ENCODE data around the gene KIF1A. TPM values are rescaled to one million over a fixed set of nuclear protein-coding genes. Genes with fewer than 3 reads are reported as not detected.
A peak's percentile ranks its signal among the peaks of the same experiment; 100 is the strongest.

KIF1A gene, protein sequence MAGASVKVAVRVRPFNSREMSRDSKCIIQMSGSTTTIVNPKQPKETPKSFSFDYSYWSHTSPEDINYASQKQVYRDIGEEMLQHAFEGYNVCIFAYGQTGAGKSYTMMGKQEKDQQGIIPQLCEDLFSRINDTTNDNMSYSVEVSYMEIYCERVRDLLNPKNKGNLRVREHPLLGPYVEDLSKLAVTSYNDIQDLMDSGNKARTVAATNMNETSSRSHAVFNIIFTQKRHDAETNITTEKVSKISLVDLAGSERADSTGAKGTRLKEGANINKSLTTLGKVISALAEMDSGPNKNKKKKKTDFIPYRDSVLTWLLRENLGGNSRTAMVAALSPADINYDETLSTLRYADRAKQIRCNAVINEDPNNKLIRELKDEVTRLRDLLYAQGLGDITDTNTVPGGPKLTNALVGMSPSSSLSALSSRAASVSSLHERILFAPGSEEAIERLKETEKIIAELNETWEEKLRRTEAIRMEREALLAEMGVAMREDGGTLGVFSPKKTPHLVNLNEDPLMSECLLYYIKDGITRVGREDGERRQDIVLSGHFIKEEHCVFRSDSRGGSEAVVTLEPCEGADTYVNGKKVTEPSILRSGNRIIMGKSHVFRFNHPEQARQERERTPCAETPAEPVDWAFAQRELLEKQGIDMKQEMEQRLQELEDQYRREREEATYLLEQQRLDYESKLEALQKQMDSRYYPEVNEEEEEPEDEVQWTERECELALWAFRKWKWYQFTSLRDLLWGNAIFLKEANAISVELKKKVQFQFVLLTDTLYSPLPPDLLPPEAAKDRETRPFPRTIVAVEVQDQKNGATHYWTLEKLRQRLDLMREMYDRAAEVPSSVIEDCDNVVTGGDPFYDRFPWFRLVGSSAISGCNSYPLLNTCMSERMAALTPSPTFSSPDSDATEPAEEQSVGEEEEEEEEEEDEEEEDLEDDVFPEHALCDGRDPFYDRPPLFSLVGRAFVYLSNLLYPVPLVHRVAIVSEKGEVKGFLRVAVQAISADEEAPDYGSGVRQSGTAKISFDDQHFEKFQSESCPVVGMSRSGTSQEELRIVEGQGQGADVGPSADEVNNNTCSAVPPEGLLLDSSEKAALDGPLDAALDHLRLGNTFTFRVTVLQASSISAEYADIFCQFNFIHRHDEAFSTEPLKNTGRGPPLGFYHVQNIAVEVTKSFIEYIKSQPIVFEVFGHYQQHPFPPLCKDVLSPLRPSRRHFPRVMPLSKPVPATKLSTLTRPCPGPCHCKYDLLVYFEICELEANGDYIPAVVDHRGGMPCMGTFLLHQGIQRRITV (N-terminal part only)
- not detected in 2 replicates for total RNA-seq

- no peak within 1 kb of the TSS for H3K4me3 ChIP-seq (ENCODE audit: low read depth, low read length)
- no peak for DNase-seq (ENCODE audit: low read depth)
- TF ChIP-seq, protein P1, sequence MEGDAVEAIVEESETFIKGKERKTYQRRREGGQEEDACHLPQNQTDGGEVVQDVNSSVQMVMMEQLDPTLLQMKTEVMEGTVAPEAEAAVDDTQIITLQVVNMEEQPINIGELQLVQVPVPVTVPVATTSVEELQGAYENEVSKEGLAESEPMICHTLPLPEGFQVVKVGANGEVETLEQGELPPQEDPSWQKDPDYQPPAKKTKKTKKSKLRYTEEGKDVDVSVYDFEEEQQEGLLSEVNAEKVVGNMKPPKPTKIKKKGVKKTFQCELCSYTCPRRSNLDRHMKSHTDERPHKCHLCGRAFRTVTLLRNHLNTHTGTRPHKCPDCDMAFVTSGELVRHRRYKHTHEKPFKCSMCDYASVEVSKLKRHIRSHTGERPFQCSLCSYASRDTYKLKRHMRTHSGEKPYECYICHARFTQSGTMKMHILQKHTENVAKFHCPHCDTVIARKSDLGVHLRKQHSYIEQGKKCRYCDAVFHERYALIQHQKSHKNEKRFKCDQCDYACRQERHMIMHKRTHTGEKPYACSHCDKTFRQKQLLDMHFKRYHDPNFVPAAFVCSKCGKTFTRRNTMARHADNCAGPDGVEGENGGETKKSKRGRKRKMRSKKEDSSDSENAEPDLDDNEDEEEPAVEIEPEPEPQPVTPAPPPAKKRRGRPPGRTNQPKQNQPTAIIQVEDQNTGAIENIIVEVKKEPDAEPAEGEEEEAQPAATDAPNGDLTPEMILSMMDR (IDR thresholded peaks at IDR 0.05; ENCODE audit: insufficient read depth, low read depth, low read length) = no peak
Measured at GRCh38 chr2:240819858-240820606, at the start of gene KIF1A. Gene KIF1A, minus strand, starts transcription at chr2:240820219. Its CDS starts 22,467 bp downstream, at chr2:240797752.

GRCh38 chr2:240869109-240869955 lies 49.3 kb upstream of the KIF1A start:
- no peak overlapping the region for H3K4me3 ChIP-seq (ENCODE audit: low read depth, low read length)
- DNase-seq (ENCODE audit: low read depth) = no peak
- TF ChIP-seq, protein P1 (IDR thresholded peaks at IDR 0.05; ENCODE audit: insufficient read depth, low read depth, low read length) = no peak

DNA sequence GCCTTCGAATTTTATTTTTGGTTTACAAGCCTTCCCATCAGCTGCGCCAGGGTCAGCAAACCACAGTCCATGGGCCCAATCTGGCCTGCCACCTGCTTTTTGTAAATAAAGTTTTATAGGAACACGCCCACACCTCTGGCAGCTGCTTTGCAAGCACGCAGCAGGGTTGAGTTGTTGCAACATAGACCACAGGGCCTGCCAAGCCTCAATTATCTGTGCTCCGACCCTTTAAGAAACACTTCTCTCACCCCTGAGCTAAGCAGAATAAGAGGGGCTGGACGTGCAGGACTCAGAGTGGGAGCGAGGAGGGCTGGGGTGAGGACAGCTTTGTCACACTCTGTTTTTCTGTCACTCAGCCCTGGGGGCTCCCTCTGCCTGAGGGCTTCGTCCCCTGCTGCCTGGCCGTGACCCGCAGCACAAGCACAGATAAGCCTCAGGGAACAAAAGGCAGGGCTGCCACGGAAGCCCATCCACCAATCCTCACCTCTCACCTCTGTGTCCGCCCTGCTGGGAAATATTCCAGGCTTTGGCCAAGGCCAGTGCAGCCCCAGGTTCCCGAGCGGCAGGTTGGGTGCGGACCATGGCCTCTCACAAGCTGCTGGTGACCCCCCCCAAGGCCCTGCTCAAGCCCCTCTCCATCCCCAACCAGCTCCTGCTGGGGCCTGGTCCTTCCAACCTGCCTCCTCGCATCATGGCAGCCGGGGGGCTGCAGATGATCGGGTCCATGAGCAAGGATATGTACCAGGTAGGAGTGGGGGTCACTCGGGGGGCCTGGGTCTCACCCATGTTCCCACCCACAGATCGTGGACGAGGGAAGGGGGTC lies 48.5 kb upstream of the KIF1A start, which contains the start of gene AGXT:
Gene AGXT, plus strand, starts transcription at position 539 of the 823 bp plus-strand sequence. Its CDS starts 42 bp downstream, at position 581.
- TF ChIP-seq, protein P1 (IDR thresholded peaks at IDR 0.05; ENCODE audit: insufficient read depth, low read depth, low read length) = no peak
- DNase-seq (ENCODE audit: low read depth) = peak; percentile 51
- no peak within 1 kb of the TSS for H3K4me3 ChIP-seq (ENCODE audit: low read depth, low read length)

- no peak for DNase-seq (ENCODE audit: low read depth)
- TF ChIP-seq, protein P1 (IDR thresholded peaks at IDR 0.05; ENCODE audit: insufficient read depth, low read depth, low read length) = no peak
- no peak overlapping the region for H3K4me3 ChIP-seq (ENCODE audit: low read depth, low read length)
Measured at GRCh38 chr2:240865391-240865790, 45.4 kb upstream of the KIF1A start.

GRCh38 chr2:240864475-240864874 lies 44.5 kb upstream of the KIF1A start:
- H3K4me3 ChIP-seq (ENCODE audit: low read depth, low read length) = no peak overlapping the region
- DNase-seq (ENCODE audit: low read depth) = no peak

More at GRCh38 chr2:240864475-240864874, 44.5 kb upstream of the KIF1A start:
- TF ChIP-seq, protein P1 (IDR thresholded peaks at IDR 0.05; ENCODE audit: insufficient read depth, low read depth, low read length) = no peak
